HepG2 (cell line): ENCODE data around the gene EGFLAM. TPM values are rescaled to one million over a fixed set of nuclear protein-coding genes. Genes with fewer than 3 reads are reported as not detected.

Experiments used
- GATA4 ChIP-seq: sonication (generic); IDR thresholded peaks from 2 replicates; pipeline ENCODE4 v1.6.1; 2016; ENCODE audit warnings: antibody characterized with exemption, low read depth, borderline replicate concordance
- HNRNPH1 ChIP-seq: fragments of 200-400 bp; formaldehyde crosslinking; optimal IDR thresholded peaks from 2 replicates; pipeline ENCODE3; 2017; ENCODE audit warnings: mild to moderate bottlenecking, low read depth, low read length
- KLF12 ChIP-seq: sonication (generic); formaldehyde crosslinking; IDR thresholded peaks from 2 replicates; pipeline ENCODE4 v1.4.0; 2020; ENCODE audit warnings: missing genetic modification reagents, borderline replicate concordance
- LRRFIP1 ChIP-seq: sonication (generic); formaldehyde crosslinking; conservative IDR thresholded peaks from 2 replicates; pipeline ENCODE4 v1.4.0; 2020; ENCODE audit warnings: missing genetic modification reagents
- SNRNP70 ChIP-seq: fragments of 200-400 bp; formaldehyde crosslinking; IDR thresholded peaks from 2 replicates; pipeline ENCODE4 v1.6.1; 2017; ENCODE audit warnings: mild to moderate bottlenecking, low read depth, low read length, moderate library complexity
- SSRP1 ChIP-seq: IDR thresholded peaks from 2 replicates; pipeline ENCODE4 v1.6.1; 2016; ENCODE audit warnings: control low read depth
- TAF15 ChIP-seq: fragments of 200-400 bp; formaldehyde crosslinking; IDR thresholded peaks from one replicate; pipeline ENCODE4 v1.6.1; 2018; ENCODE audit warnings: mild to moderate bottlenecking, low read depth, low read length; ENCODE audit not compliant: poor library complexity, severe bottlenecking
- THRA ChIP-seq: sonication (generic); formaldehyde crosslinking; IDR thresholded peaks from 2 replicates; pipeline ENCODE4 v1.4.0; 2020; ENCODE audit warnings: missing genetic modification reagents, borderline replicate concordance
- USF2 ChIP-seq, 2 experiments: sonication (generic) in 1 of 2; formaldehyde crosslinking in 1 of 2; IDR thresholded peaks; 2 replicates each; pipeline versions ENCODE4 v1.5.1 to v1.6.1; 2011 to 2020; ENCODE audit warnings: borderline replicate concordance in 1 of 2, low read depth in 1 of 2, low read length in 1 of 2, mild to moderate bottlenecking in 1 of 2, missing genetic modification reagents in 1 of 2, moderate library complexity in 1 of 2
- polyA plus RNA-seq, 8 experiments: library from polyadenylated mRNA; depleted of rRNA in 3 of 8; stranded (reverse) in 7 of 8; unstranded in 1 of 8; fragments of >200 nt; fragmentation: Illumina TruSeq in 4 of 8; extraction: Trizol in 4 of 8; gene quantifications; 2 replicates each; pipeline versions ENCODE4 v1.2.1 to v1.2.3, GENCODE V29; 2011 to 2016; ENCODE audit warnings: low read depth in 4 of 8, missing spikeins in 1 of 8, mixed read lengths in 1 of 8; ENCODE audit not compliant: insufficient read depth in 1 of 8
- total RNA-seq, 5 experiments: library from RNA; depleted of rRNA; stranded (reverse); fragments of >200 nt; fragmentation: Illumina TruSeq; extraction: Trizol; gene quantifications; 2 replicates each; pipeline ENCODE4 v1.2.3, GENCODE V29; 2016; ENCODE audit warnings: low read depth in 1 of 5
- TF ChIP-seq, protein P1 (sequence below): sonication (generic); formaldehyde crosslinking; IDR thresholded peaks from 2 replicates; pipeline ENCODE4 v1.8.1; 2023; ENCODE audit warnings: mild to moderate bottlenecking, missing genetic modification reagents, borderline replicate concordance

EGFLAM gene
- total and polyA plus RNA-seq, 2 of the 13 experiments (the other 11 are each of a cell fraction or from before 2014, with no cell fraction given) = not detected

- no peak for TF ChIP-seq LRRFIP1
- TF ChIP-seq GATA4 = no peak
- TF ChIP-seq HNRNPH1 = no peak
- no peak for TF ChIP-seq KLF12
- TF ChIP-seq THRA = no peak
- no peak for TF ChIP-seq USF2 (IDR thresholded peaks at IDR 0.05; ENCODE audit: low read depth, low read length)
- TF ChIP-seq USF2 (CRISPR knock-in tag; IDR thresholded peaks at IDR 0.05; ENCODE audit: borderline replicate concordance) = no peak
- TF ChIP-seq SSRP1 (CRISPR knock-in tag) = no peak
- no peak for TF ChIP-seq SNRNP70
- no peak for TF ChIP-seq TAF15
- TF ChIP-seq, protein P1, sequence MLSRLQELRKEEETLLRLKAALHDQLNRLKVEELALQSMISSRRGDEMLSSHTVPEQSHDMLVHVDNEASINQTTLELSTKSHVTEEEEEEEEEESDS (CRISPR knock-in tag) = no peak
- TF ChIP-seq, all 625 proteins: peak for 0
These were observed 86.5 kb downstream of the EGFLAM start (continued) for GRCh38 chr5:38344891-38345290.
